Bronchial epithelial cell (primary cell): ENCODE data around the gene DECR2. TPM values are rescaled to one million over a fixed set of nuclear protein-coding genes. Genes with fewer than 3 reads are reported as not detected.
"Not testable (repeated sequence)": the region's sequence is repeated elsewhere in the genome, so short reads cannot be mapped to it uniquely, and the experiment has no call there.

Source experiments
- DNase-seq: peaks from one replicate; pipeline ENCODE4 v3.0.0-alpha.2; 2010; ENCODE audit warnings: low read depth
- FAIRE-seq: peaks from 2 replicates; lab custom pipeline; 2011; peaks lifted over from hg19 to GRCh38; lab: Jason Lieb, UNC
- H3K27me3 ChIP-seq: 2 replicates; pipeline ENCODE4 v1.5.1; 2011; ENCODE audit warnings: low read length; ENCODE audit not compliant: control insufficient read depth, insufficient read depth
- H3K36me3 ChIP-seq: 2 replicates; pipeline ENCODE4 v1.5.1; 2011; ENCODE audit warnings: low read length; ENCODE audit not compliant: control insufficient read depth, insufficient read depth
- H3K4me3 ChIP-seq: 2 replicates; pipeline ENCODE4 v1.5.1; 2011; ENCODE audit warnings: mild to moderate bottlenecking, low read depth, low read length, control low read depth
- total RNA-seq: library from RNA; depleted of rRNA; stranded (reverse); fragments of >200 nt; gene quantifications from 2 replicates; pipeline ENCODE4 v1.2.1, GENCODE V29; 2014
- TF ChIP-seq, protein P1 (sequence below): IDR thresholded peaks from 2 replicates; pipeline ENCODE4 v1.5.1; 2011; ENCODE audit warnings: mild to moderate bottlenecking, moderate library complexity, low read length, control low read depth, inconsistent platforms; ENCODE audit not compliant: insufficient read depth, severe bottlenecking

Gene DECR2
- total RNA-seq, 1 donor from 2014 or later: 3.7 TPM

DNA sequence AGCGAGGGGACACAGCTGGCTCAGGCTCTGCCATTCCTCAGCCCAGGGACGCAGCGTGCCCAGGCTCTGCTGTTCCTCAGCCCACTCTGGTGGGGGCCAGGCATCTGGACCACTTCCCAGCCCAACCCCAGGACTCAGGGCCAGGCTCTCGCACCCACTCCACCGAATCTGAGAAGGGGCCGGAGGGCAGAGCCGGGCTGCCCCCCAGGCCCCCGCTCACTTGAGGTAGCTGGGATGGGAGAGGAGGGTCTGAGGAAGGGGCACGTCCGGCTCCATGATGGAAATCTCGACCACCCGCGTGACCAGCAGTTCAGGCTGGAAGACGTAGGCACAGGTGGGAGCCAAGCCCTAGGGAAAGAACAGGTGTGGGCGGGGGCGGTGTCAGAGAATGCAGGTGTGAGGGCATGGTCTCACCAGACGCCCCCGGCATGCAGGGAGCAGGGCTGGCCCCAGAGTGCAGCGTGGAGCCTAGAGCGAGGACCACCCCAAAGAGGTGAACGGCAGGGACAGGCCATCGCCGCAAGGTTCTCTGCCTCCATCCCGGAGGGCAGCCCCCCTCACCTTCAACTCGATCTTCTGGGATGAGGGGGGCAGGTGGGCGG, 24.8 kb upstream of the DECR2 start:
- no peak for FAIRE-seq
- Histone ChIP-seq H3K36me3 (peaks cover 9% of the 10 kb centered on the region), H3K27me3 (no peaks in the 10 kb centered on the region), H3K4me3 (no peak overlapping the region)
- TF ChIP-seq, protein P1, sequence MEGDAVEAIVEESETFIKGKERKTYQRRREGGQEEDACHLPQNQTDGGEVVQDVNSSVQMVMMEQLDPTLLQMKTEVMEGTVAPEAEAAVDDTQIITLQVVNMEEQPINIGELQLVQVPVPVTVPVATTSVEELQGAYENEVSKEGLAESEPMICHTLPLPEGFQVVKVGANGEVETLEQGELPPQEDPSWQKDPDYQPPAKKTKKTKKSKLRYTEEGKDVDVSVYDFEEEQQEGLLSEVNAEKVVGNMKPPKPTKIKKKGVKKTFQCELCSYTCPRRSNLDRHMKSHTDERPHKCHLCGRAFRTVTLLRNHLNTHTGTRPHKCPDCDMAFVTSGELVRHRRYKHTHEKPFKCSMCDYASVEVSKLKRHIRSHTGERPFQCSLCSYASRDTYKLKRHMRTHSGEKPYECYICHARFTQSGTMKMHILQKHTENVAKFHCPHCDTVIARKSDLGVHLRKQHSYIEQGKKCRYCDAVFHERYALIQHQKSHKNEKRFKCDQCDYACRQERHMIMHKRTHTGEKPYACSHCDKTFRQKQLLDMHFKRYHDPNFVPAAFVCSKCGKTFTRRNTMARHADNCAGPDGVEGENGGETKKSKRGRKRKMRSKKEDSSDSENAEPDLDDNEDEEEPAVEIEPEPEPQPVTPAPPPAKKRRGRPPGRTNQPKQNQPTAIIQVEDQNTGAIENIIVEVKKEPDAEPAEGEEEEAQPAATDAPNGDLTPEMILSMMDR: no peak
- DNase-seq: no peak

DNA sequence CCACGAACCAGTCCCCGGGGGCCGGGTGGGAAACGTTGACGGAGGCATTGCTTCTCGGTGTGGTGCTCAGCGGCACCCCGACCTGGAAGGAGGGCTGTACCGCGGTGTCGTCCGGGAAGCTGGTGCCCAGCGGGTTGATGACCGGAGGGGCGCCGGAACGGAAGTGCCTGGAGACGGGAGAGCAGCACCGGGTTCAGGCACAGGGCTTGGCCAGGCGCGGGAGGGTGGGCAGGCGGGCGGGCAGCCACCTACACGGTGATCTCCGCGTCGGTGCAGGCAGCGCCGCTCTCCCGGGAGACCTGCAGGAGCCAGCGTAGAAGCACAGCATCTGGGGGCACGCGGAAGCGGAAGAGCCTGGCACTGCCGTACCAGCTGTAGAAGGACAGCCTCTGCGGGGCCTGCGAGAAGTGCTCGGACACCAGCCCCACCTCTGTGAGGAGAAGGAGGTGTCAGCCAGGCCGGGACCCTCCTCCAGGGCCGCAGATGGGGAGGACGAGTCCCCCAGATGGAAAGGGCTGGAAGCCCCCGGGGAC, 24.2 kb upstream of the DECR2 start:
- FAIRE-seq (no peak), DNase-seq (no peak)
- Histone ChIP-seq H3K4me3 (no peak overlapping the region), H3K36me3 (peaks cover 6% of the 10 kb centered on the region), H3K27me3 (no peaks in the 10 kb centered on the region)
- TF ChIP-seq, protein P1: no peak

DNA sequence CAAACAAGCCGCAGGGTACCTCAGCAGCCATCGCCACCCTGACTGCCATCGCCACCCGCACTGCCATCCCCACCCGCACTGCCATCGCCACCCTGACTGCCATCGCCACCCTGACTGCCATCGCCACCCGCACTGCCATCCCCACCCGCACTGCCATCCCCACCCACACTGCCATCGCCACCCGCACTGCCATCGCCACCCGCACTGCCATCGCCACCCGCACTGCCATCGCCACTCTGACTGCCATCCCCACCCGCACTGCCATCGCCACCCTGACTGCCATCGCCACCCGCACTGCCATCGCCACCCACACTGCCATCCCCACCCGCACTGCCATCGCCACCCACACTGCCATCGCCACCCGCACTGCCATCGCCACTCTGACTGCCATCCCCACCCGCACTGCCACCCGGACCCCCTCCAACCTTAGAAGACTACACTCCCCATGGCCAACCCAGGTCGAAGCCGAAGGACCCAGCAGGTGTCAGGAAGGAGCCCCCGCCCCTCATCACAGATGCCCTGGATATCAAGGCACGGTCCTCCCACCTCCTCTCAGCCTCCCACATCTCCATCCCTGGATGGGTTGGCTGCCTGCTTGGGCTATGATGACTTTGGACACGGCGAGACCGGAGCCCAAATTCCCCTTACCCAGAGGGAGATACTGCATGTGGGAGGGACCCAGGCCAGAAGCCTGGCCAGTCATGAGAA, 23.4 kb upstream of the DECR2 start:
- H3K36me3 ChIP-seq, H3K4me3 ChIP-seq, H3K27me3 ChIP-seq, DNase-seq, FAIRE-seq: not testable (repeated sequence)

- DNase-seq: no peak
- H3K36me3 ChIP-seq: peaks cover 6% of the 10 kb centered on the region
- FAIRE-seq: no peak
- no peak overlapping the region for H3K4me3 ChIP-seq
- no peaks in the 10 kb centered on the region for H3K27me3 ChIP-seq
- TF ChIP-seq, protein P1: no peak
Measured at GRCh38 chr16:378821-379182, 22.9 kb upstream of the DECR2 start.

DNA sequence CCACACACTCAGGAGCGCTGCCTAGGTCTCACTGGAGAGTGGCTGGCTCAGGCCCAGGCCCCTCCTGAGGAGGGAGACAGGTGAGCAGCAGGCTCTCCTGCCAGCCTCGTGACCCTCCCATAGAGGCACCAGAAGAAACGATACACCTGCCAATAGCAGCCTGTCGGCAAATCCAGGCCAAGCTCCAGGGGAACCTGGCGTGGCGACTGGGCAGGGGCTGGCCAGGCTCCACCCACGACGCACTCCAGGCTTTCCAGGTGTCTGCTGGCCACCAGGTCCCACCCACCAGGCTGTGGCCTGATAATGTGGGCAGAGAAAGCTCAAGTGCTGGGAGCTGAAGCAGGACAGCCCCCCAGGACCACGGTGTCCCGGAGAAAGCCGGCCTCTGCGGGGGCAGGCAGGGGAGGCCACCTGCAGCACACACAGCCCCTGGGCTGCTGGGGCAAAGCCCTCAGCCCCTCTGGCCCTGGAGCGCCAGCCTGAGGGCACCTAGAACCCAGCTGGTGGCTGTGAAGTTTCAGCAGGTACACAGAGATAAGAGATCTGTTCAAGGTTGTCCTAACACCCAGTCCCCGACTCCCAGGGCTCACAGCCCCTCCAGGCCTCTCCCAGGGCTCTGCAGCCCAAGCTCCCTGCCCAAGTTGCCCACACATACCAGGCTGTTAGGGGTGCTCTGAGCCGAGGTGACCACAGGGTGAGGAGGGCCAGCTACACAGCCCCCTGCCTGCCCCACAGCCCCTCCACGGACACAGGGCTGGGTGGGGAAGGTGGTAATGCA, 22.3 kb upstream of the DECR2 start:
- TF ChIP-seq, protein P1: no peak
- no peaks in the 10 kb centered on the region for H3K27me3 ChIP-seq
- H3K4me3 ChIP-seq: no peak overlapping the region
- H3K36me3 ChIP-seq: peaks cover 6% of the 10 kb centered on the region
- DNase-seq (no peak), FAIRE-seq (no peak)
